Tibial nerve (tissue), 4 donors: ENCODE results near the gene B4GALT5. TPM values are rescaled to one million over a fixed set of nuclear protein-coding genes. Genes with fewer than 3 reads are reported as not detected.

ENCODE experiments used
- DNase-seq, 2 donors: peaks; one replicate each; pipeline ENCODE4 v3.0.0-alpha.2; 2019; ENCODE audit warnings: low spot score in 2 of 2
- H3K27ac ChIP-seq, 4 donors: fragments of 200-600 bp; sonication (generic) in 3 of 4; one replicate each; pipeline ENCODE4 v1.5.1; 2017 to 2019; ENCODE audit warnings: mild to moderate bottlenecking in 1 of 4
- H3K27me3 ChIP-seq, 2 donors: fragments of 200-600 bp; sonication (generic) in 1 of 2; one replicate each; pipeline versions ENCODE4 v1.5.1 to v1.6.0; 2017 to 2019
- H3K36me3 ChIP-seq, 3 donors: fragments of 200-600 bp; sonication (generic); one replicate each; pipeline ENCODE4 v1.5.1; 2018 to 2019
- H3K4me1 ChIP-seq, 4 donors: fragments of 200-600 bp; sonication (generic) in 3 of 4; one replicate each; pipeline ENCODE4 v1.5.1; 2017 to 2019
- H3K4me3 ChIP-seq, 4 donors: fragments of 200-600 bp; sonication (generic) in 3 of 4; one replicate each; pipeline ENCODE4 v1.5.1; 2017 to 2019; ENCODE audit warnings: mild to moderate bottlenecking in 1 of 4, moderate library complexity in 1 of 4
- H3K9me3 ChIP-seq, 4 donors: fragments of 200-600 bp; sonication (generic) in 3 of 4; one replicate each; pipeline ENCODE4 v1.5.1; 2017 to 2019
- EP300 ChIP-seq, 2 donors: sonication (generic); formaldehyde crosslinking; IDR thresholded peaks; one replicate each; pipeline ENCODE4 v1.6.1; 2017; ENCODE audit warnings: antibody characterized with exemption in 2 of 2, mild to moderate bottlenecking in 1 of 2
- POLR2A ChIP-seq, 2 donors: fragments of 450-650 bp; IDR thresholded peaks; one replicate each; pipeline ENCODE4 v1.6.1; 2017; ENCODE audit warnings: antibody characterized with exemption in 2 of 2, mild to moderate bottlenecking in 2 of 2, moderate library complexity in 2 of 2
- WGBS, 2 donors: methylation state at CpG; one replicate each; pipeline ENCODE4 v1.1.5; 2018; 5-methylcytosine and 5-hydroxymethylcytosine counted together
- total RNA-seq, 4 donors: library from RNA; depleted of rRNA; stranded (reverse); fragments of >200 nt; gene quantifications; one replicate each; pipeline ENCODE4 v1.1.0, GENCODE V29; 2016
- TF ChIP-seq, protein P1 (sequence below), 5 experiments: fragments of 200-600 bp in 3 of 5; fragments of 450-650 bp in 2 of 5; sonication (generic) in 3 of 5; IDR thresholded peaks; one replicate each; pipeline ENCODE4 v1.5.1; 2016 to 2019; ENCODE audit warnings: antibody characterized with exemption in 5 of 5, mild to moderate bottlenecking in 3 of 5, moderate library complexity in 2 of 5

Gene B4GALT5
- total RNA-seq, 4 donors from 2014 or later, result 13.6 to 25.2 (median 20.7) TPM

DNA sequence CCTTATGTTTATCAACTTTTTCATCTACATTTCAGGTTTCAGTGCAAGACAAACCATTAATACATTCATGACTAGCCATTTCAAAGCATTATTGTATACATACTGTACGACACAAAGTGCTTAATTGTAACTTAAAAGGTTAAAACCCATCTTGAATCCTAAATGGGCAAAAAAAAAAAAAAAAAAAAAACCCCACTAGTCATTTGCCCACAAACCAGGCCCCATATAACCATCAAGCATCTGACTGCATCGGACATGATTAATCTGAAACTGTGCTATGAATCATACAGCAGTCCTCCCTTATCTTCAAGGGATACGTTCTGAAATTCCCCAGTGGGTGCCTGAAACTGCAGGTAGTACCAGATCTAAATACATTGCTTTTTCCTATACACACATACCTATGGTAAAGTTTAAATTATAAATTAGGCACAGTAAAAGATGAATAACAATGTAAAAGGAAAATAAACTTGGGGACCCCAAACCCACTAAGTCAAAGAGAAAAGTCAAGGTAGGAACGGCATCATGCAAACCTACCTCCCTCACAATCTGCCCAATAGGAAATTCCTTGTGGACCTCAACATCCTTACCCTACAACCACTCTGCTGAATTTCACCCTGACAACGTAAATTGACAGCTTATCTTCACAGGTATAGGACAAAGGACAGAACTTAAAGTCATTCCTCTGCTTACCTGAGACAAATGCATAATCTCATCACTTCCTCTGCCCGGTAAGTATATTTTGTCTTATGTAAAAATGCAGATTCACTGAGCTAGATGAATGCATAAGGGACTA lies 14.3 kb downstream of the B4GALT5 start:
- Histone ChIP-seq H3K4me3 (no peak overlapping the region), H3K27ac (no peak overlapping the region), H3K9me3 (no peaks in the 10 kb centered on the region), H3K36me3 (no peaks in the 10 kb centered on the region), H3K27me3 (no peaks in the 10 kb centered on the region), H3K4me1 (peaks cover 0 to 82% (median 39%) of the 10 kb centered on the region in 4 donors)
- TF ChIP-seq POLR2A (IDR thresholded peaks at IDR 0.05), result no peak
- no peak for TF ChIP-seq EP300 (IDR thresholded peaks at IDR 0.05)
- no peak for DNase-seq
- WGBS, 2 donors, result 49 to 73% methylated on average over 6 of the region's 6 CpGs

DNA sequence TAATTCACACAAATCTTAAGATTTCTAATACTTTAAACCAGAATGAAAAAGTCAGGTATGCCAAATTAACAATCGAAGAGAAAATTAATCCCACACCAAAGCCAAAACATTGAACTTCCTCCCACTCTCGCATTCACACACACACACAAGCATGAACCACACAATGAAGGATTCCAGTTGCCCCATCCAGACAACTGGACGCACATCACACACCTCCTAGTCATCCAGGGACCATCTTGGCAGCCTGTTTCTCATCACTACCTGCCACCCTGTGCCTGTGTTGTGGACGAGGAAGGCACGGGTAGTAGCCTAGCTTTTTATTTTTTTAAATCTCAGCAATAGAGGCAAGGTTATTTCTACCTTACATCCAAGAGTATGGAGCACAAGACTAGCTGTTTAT lies 15.2 kb downstream of the B4GALT5 start:
- DNase-seq, result no peak
- Histone ChIP-seq H3K27ac (no peak overlapping the region), H3K9me3 (no peaks in the 10 kb centered on the region), H3K27me3 (no peaks in the 10 kb centered on the region), H3K36me3 (no peaks in the 10 kb centered on the region), H3K4me1 (peaks cover 0 to 84% (median 39%) of the 10 kb centered on the region in 4 donors), H3K4me3 (no peak overlapping the region)
- TF ChIP-seq EP300 (IDR thresholded peaks at IDR 0.05) (no peak), POLR2A (IDR thresholded peaks at IDR 0.05) (no peak)
- TF ChIP-seq, protein P1, sequence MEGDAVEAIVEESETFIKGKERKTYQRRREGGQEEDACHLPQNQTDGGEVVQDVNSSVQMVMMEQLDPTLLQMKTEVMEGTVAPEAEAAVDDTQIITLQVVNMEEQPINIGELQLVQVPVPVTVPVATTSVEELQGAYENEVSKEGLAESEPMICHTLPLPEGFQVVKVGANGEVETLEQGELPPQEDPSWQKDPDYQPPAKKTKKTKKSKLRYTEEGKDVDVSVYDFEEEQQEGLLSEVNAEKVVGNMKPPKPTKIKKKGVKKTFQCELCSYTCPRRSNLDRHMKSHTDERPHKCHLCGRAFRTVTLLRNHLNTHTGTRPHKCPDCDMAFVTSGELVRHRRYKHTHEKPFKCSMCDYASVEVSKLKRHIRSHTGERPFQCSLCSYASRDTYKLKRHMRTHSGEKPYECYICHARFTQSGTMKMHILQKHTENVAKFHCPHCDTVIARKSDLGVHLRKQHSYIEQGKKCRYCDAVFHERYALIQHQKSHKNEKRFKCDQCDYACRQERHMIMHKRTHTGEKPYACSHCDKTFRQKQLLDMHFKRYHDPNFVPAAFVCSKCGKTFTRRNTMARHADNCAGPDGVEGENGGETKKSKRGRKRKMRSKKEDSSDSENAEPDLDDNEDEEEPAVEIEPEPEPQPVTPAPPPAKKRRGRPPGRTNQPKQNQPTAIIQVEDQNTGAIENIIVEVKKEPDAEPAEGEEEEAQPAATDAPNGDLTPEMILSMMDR (IDR thresholded peaks at IDR 0.05), result no peak
- WGBS, 2 donors, result 85 to 86% methylated on average over 5 of the region's 5 CpGs

DNA sequence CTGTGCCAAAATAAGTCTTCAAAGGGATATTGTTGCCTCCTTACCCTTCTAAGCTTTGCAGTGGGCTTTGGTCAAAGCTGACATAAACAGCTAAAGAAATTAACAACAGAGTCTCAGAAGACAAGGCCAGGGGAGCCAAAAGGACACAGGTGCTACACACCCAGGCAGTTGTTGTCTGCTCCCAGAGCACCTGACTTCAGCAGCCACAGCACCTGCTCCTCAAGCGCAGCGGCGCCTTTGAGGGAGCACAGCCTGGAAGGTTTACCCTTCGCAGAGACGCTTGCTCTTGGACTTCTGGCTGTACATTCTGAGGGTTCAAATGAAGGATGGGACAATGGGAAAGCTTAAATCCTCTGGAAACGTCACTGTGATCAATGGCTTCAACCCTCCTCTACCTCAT lies 16.6 kb downstream of the B4GALT5 start:
- H3K4me3 ChIP-seq, result no peak overlapping the region
- TF ChIP-seq EP300 (IDR thresholded peaks at IDR 0.05) (no peak), POLR2A (IDR thresholded peaks at IDR 0.05) (no peak)
- TF ChIP-seq, protein P1 (IDR thresholded peaks at IDR 0.05), result no peak
- H3K36me3 ChIP-seq, result no peaks in the 10 kb centered on the region
- DNase-seq, result no peak
- H3K4me1 ChIP-seq, result peaks cover 0 to 82% (median 39%) of the 10 kb centered on the region in 4 donors
- no peaks in the 10 kb centered on the region for H3K27me3 ChIP-seq
- peak overlapping the region in 2 of 4 donors; percentile 23 to 50 for H3K27ac ChIP-seq
- no peaks in the 10 kb centered on the region for H3K9me3 ChIP-seq
- WGBS, 2 donors, result 80 to 93% methylated on average over 6 of the region's 6 CpGs

DNA sequence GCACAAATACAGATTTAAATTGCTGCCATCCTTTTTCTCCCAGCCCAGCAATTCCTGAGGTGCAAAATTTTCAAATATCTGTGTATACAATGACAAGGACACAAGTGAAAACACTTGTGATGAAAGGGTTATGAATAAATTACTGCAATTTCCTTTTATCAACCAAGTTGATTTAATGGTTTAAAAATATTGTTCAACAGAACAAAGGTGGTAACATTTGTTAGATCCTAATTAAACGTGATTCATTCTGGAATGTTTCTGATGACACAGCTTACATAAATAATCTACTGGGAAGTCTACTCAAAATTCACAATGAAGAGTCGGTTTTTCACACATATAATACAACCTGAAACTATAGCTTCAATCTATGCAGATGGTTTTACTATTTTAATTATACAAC lies 17.1 kb downstream of the B4GALT5 start:
- Histone ChIP-seq H3K36me3 (no peaks in the 10 kb centered on the region), H3K4me3 (no peak overlapping the region), H3K9me3 (no peaks in the 10 kb centered on the region), H3K27me3 (no peaks in the 10 kb centered on the region), H3K27ac (peak overlapping the region in 1 of 4 donors; percentile 50), H3K4me1 (peaks cover 0 to 84% (median 38%) of the 10 kb centered on the region in 4 donors)
- TF ChIP-seq EP300 (IDR thresholded peaks at IDR 0.05) (no peak), POLR2A (IDR thresholded peaks at IDR 0.05) (no peak)
- TF ChIP-seq, protein P1 (IDR thresholded peaks at IDR 0.05), result no peak
- no peak for DNase-seq
- WGBS, 2 donors, result 40 to 48% methylated on average over 2 of the region's 2 CpGs

DNA sequence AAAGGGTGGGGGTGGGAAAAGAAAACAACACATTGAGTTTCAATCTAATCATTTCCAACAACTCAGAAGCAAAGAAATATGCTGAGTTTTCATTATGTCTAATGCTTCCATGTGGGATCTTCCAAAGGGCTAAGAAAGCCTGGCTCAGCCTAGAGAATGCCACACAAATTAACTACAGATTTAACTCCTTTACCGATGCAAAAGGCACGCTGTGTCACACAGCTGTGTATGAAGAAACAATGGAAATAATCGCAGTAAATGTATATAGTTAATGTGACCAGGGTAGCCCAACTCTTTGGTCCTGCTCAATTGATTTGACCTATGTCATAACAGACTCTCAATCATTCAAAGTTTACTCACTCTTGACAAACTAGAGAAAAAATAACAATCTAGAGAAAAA lies 17.8 kb downstream of the B4GALT5 start:
- no peak for DNase-seq
- H3K27me3 ChIP-seq, result no peaks in the 10 kb centered on the region
- WGBS, 2 donors, result 57 to 63% methylated on average over 3 of the region's 3 CpGs
- no peak overlapping the region for H3K4me3 ChIP-seq
- H3K36me3 ChIP-seq, result no peaks in the 10 kb centered on the region
- H3K9me3 ChIP-seq, result no peaks in the 10 kb centered on the region
- no peak overlapping the region for H3K27ac ChIP-seq
- peaks cover 0 to 84% (median 34%) of the 10 kb centered on the region in 4 donors for H3K4me1 ChIP-seq
- TF ChIP-seq, protein P1 (IDR thresholded peaks at IDR 0.05), result no peak
- TF ChIP-seq EP300 (IDR thresholded peaks at IDR 0.05) (no peak), POLR2A (IDR thresholded peaks at IDR 0.05) (no peak)
